Parathyroid adenoma (tissue), 2 donors: ENCODE results near the gene PI4KA.

Experiments used
- H2AFZ ChIP-seq: fragments of 300-600 bp; sonication (generic); one replicate; pipeline ENCODE4 v1.7.0; 2017; ENCODE audit warnings: antibody characterized with exemption, mild to moderate bottlenecking
- H3K27ac ChIP-seq: fragments of 300-600 bp; sonication (generic); one replicate; pipeline ENCODE4 v1.7.0; 2017
- H3K27me3 ChIP-seq: fragments of 300-600 bp; sonication (generic); one replicate; pipeline ENCODE4 v1.7.0; 2017; ENCODE audit warnings: low read length; ENCODE audit not compliant: control insufficient read depth, insufficient read depth
- H3K36me3 ChIP-seq: fragments of 300-600 bp; sonication (generic); one replicate; pipeline ENCODE4 v1.7.0; 2017; ENCODE audit warnings: low read length; ENCODE audit not compliant: control insufficient read depth, insufficient read depth
- H3K4me1 ChIP-seq: fragments of 300-600 bp; sonication (generic); one replicate; pipeline ENCODE4 v1.7.0; 2017; ENCODE audit warnings: control low read depth
- H3K4me2 ChIP-seq: fragments of 300-600 bp; sonication (generic); one replicate; pipeline ENCODE4 v1.7.0; 2017; ENCODE audit warnings: low read length
- H3K4me3 ChIP-seq: fragments of 300-600 bp; sonication (generic); one replicate; pipeline ENCODE4 v1.7.0; 2017; ENCODE audit warnings: low read depth, low read length
- H3K79me2 ChIP-seq: fragments of 300-600 bp; sonication (generic); one replicate; pipeline ENCODE4 v1.7.0; 2017; ENCODE audit warnings: control low read depth
- H3K9ac ChIP-seq: fragments of 300-600 bp; sonication (generic); one replicate; pipeline ENCODE4 v1.7.0; 2017; ENCODE audit warnings: mild to moderate bottlenecking
- H3K9me3 ChIP-seq: fragments of 300-600 bp; sonication (generic); one replicate; pipeline ENCODE4 v1.7.0; 2017; ENCODE audit warnings: low read length; ENCODE audit not compliant: control insufficient read depth
- CTCF ChIP-seq: fragments of 300-600 bp; sonication (generic); IDR thresholded peaks from one replicate; pipeline ENCODE4 v1.7.0; 2017; ENCODE audit warnings: antibody characterized with exemption, mild to moderate bottlenecking
- donor health status: primary hyperparathyroidism.

The PI4KA gene

GRCh38 chr22:20890975-20891374 lies 32.4 kb upstream of the PI4KA start:
- H3K9me3 ChIP-seq = no peaks in the 10 kb centered on the region
- H3K4me3 ChIP-seq = no peak overlapping the region
- H3K9ac ChIP-seq = no peak overlapping the region
- no peak overlapping the region for H3K27ac ChIP-seq
- H2AFZ ChIP-seq = no peak overlapping the region
- no peak overlapping the region for H3K4me2 ChIP-seq
- H3K79me2 ChIP-seq = no peaks in the 10 kb centered on the region
- H3K27me3 ChIP-seq = no peaks in the 10 kb centered on the region
- no peak for TF ChIP-seq CTCF
- H3K4me1 ChIP-seq = no peaks in the 10 kb centered on the region
- no peaks in the 10 kb centered on the region for H3K36me3 ChIP-seq

DNA sequence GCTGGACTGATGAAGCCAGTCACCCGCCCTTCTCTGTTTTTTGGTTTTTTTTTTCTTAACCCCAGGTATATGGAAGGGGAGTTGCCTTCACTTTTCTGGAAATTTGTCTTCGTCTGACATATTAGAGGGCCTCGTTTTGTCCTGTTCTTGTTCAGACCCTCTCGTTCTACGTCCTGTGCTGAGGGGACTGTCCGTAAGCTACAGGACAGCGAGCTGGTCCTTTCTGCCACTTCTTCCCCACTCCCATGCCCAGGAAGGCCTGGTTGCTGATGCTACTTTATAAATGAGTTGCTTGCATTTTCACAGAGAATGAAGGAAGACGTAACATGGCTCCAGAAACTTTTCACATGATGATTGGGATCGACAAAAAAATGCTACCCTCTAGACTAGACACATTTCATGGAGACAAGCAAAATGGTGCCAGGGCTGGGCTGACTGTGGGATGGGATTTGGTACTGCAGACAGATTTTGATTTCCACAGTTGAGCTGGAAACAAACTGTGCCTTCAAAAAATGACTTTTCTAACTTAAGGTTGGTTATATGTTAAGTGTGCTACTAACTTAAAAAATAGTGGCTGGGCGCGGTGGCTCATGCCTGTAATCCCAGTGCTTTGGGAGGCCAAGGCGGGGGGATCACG lies 31.4 kb upstream of the PI4KA start:
- no peaks in the 10 kb centered on the region for H3K4me1 ChIP-seq
- no peaks in the 10 kb centered on the region for H3K36me3 ChIP-seq
- H3K27me3 ChIP-seq = no peaks in the 10 kb centered on the region
- no peak overlapping the region for H3K4me2 ChIP-seq
- H3K27ac ChIP-seq = no peak overlapping the region
- no peak overlapping the region for H2AFZ ChIP-seq
- TF ChIP-seq CTCF = no peak
- no peak overlapping the region for H3K4me3 ChIP-seq
- H3K79me2 ChIP-seq = no peaks in the 10 kb centered on the region
- no peaks in the 10 kb centered on the region for H3K9me3 ChIP-seq
- no peak overlapping the region for H3K9ac ChIP-seq

DNA sequence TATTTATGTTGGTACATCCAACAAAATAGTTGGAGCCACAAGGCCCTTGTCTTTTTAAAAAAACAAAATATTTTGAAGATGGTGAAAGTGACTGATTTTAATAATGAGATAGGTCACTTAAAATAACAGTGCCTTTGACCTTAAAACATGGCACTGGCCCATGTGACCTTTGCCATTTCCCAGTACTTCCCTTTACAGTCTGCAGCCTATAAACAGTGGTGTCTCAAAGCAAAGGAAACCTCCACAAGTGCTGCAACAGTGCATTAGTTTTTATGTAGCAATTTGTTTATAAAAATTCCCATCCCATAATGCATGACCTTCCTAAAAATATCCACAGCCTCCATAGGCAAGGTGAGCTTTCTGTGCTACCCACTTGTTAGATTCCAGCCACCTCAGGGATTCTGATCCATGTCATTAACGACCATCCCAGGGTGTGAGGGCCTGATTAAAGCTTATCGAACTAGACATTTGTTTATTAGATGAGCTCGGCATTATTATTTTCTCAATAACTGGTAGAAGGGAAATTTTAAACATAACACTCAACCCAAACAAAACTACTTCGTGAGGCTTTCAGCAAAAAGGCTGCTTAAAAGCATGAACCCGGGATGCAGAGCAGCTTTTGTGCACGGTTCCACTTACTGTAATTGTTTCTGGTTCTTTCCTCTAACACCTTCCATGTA lies 30.6 kb upstream of the PI4KA start:
- TF ChIP-seq CTCF = no peak
- H2AFZ ChIP-seq = no peak overlapping the region
- H3K27me3 ChIP-seq = no peaks in the 10 kb centered on the region
- no peaks in the 10 kb centered on the region for H3K36me3 ChIP-seq
- no peak overlapping the region for H3K4me2 ChIP-seq
- no peak overlapping the region for H3K4me3 ChIP-seq
- no peaks in the 10 kb centered on the region for H3K9me3 ChIP-seq
- H3K79me2 ChIP-seq = no peaks in the 10 kb centered on the region
- H3K27ac ChIP-seq = no peak overlapping the region
- H3K4me1 ChIP-seq = no peaks in the 10 kb centered on the region
- no peak overlapping the region for H3K9ac ChIP-seq

DNA sequence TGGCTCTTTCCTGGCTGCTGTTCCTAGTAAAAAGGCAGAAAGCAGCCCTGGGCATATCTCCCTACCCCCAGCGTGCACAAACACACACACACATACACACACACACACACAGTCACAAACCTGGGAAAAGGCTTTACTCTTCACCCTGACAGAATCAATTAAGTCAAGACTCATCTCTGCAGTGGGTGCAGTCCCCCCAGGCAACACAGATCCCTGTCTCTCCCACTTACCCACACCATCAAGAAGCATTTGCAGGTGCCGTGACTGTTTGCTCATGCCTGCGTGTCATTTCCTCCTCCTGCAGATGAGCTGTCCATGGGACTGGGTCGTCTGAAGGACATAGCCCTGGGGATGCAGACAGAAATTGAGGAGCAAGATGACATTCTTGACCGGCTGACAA lies 28.8 kb upstream of the PI4KA start:
- H3K79me2 ChIP-seq = no peaks in the 10 kb centered on the region
- no peak overlapping the region for H3K27ac ChIP-seq
- H3K36me3 ChIP-seq = no peaks in the 10 kb centered on the region
- H3K4me3 ChIP-seq = no peak overlapping the region
- H3K27me3 ChIP-seq = no peaks in the 10 kb centered on the region
- no peaks in the 10 kb centered on the region for H3K4me1 ChIP-seq
- H3K4me2 ChIP-seq = no peak overlapping the region
- H3K9ac ChIP-seq = no peak overlapping the region
- TF ChIP-seq CTCF = no peak
- no peak overlapping the region for H2AFZ ChIP-seq
- H3K9me3 ChIP-seq = no peaks in the 10 kb centered on the region
